ENCODE data around the gene BACH2.
"Not testable (repeated sequence)": the region's sequence is repeated elsewhere in the genome, so short reads cannot be mapped to it uniquely, and the experiment has no call there.

The BACH2 gene

GRCh38 chr6:89984926-89985750 is 311.5 kb downstream of the BACH2 start:
- no peak for DNase-seq

GRCh38 chr6:89980353-89980752 is 316.3 kb downstream of the BACH2 start:
- DNase-seq: no peak

- DNase-seq: no peak
Observed at GRCh38 chr6:89979481-89980119, 317.0 kb downstream of the BACH2 start.

GRCh38 chr6:89978749-89979145 is 317.9 kb downstream of the BACH2 start:
- DNase-seq: no peak

- no peak for DNase-seq
Observed at GRCh38 chr6:89977808-89978748, 318.6 kb downstream of the BACH2 start.

GRCh38 chr6:89976694-89977020 is 320.0 kb downstream of the BACH2 start:
- no peak for DNase-seq

GRCh38 chr6:89975991-89976693 is 320.5 kb downstream of the BACH2 start:
- DNase-seq: no peak

- DNase-seq: no peak
Observed at GRCh38 chr6:89975366-89975765, 321.3 kb downstream of the BACH2 start.

- no peak for DNase-seq
Observed at GRCh38 chr6:89974834-89975233, 321.8 kb downstream of the BACH2 start.

- DNase-seq: no peak
Observed at GRCh38 chr6:89972025-89972381, 324.6 kb downstream of the BACH2 start.

GRCh38 chr6:89971338-89972024 is 325.2 kb downstream of the BACH2 start:
- not testable (repeated sequence) for DNase-seq

- DNase-seq: no peak
Observed at GRCh38 chr6:89970609-89971337, 325.9 kb downstream of the BACH2 start.

- DNase-seq: no peak
Observed at GRCh38 chr6:89970072-89970471, 326.6 kb downstream of the BACH2 start.

- no peak for DNase-seq
Observed at GRCh38 chr6:89966913-89967312, 329.7 kb downstream of the BACH2 start.

GRCh38 chr6:89966228-89966544 is 330.5 kb downstream of the BACH2 start:
- DNase-seq: no peak

GRCh38 chr6:89965441-89966227 is 331.0 kb downstream of the BACH2 start:
- DNase-seq: no peak

GRCh38 chr6:89963391-89963790 is 333.3 kb downstream of the BACH2 start:
- no peak for DNase-seq

- DNase-seq: no peak
Observed at GRCh38 chr6:89961481-89961880, 335.2 kb downstream of the BACH2 start.

- no peak for DNase-seq
Observed at GRCh38 chr6:89959883-89960282, 336.8 kb downstream of the BACH2 start.

GRCh38 chr6:89956182-89956581 is 340.5 kb downstream of the BACH2 start:
- no peak for DNase-seq

GRCh38 chr6:89955364-89955763 is 341.3 kb downstream of the BACH2 start:
- no peak for DNase-seq
